ENCODE measurements around the gene SRGAP1.

SRGAP1 gene

GRCh38 chr12:63898764-63899337 lies 54.4 kb downstream of the SRGAP1 start:
- no peak for TF ChIP-seq CTCF (IDR thresholded peaks at IDR 0.05; ENCODE audit: extremely low read depth, missing control alignments)
- no peak for DNase-seq (ENCODE audit: low spot score)

GRCh38 chr12:63899396-63899795 lies 54.9 kb downstream of the SRGAP1 start:
- no peak for DNase-seq (ENCODE audit: low spot score)
- TF ChIP-seq CTCF (IDR thresholded peaks at IDR 0.05; ENCODE audit: extremely low read depth, missing control alignments) = no peak

- TF ChIP-seq CTCF (IDR thresholded peaks at IDR 0.05; ENCODE audit: extremely low read depth, missing control alignments) = no peak
Observed at GRCh38 chr12:63900922-63901793, 56.7 kb downstream of the SRGAP1 start.

GRCh38 chr12:63904653-63905052 lies 60.2 kb downstream of the SRGAP1 start:
- no peak for TF ChIP-seq CTCF (IDR thresholded peaks at IDR 0.05; ENCODE audit: extremely low read depth, missing control alignments)
- no peak for DNase-seq (ENCODE audit: low spot score)

More at GRCh38 chr12:63900922-63901793, 56.7 kb downstream of the SRGAP1 start:
- DNase-seq (ENCODE audit: low spot score) = no peak

- no peak for TF ChIP-seq CTCF (IDR thresholded peaks at IDR 0.05; ENCODE audit: extremely low read depth, missing control alignments)
- no peak for DNase-seq (ENCODE audit: low spot score)
Observed at GRCh38 chr12:63905544-63905943, 61.0 kb downstream of the SRGAP1 start.

GRCh38 chr12:63906876-63907275 lies 62.4 kb downstream of the SRGAP1 start:
- TF ChIP-seq CTCF (IDR thresholded peaks at IDR 0.05; ENCODE audit: extremely low read depth, missing control alignments) = no peak
- DNase-seq (ENCODE audit: low spot score) = no peak

- no peak for DNase-seq (ENCODE audit: low spot score)
- TF ChIP-seq CTCF (IDR thresholded peaks at IDR 0.05; ENCODE audit: extremely low read depth, missing control alignments) = no peak
Observed at GRCh38 chr12:63907561-63907960, 63.1 kb downstream of the SRGAP1 start.
